Measurements from ENCODE around the gene DAB2. TPM values are rescaled to one million over a fixed set of nuclear protein-coding genes. Genes with fewer than 3 reads are reported as not detected.

DAB2 gene
- total and polyA plus RNA-seq, 4 donors, result 29.6 to 112 (median 69.8) TPM

- H3K4me3 ChIP-seq, result no peak overlapping the region
- H3K27ac ChIP-seq (ENCODE audit: low read depth in 1 of 2, low read length in 1 of 2), result peak overlapping the region; percentile 36 to 87
- ATAC-seq (ENCODE audit: insufficient read depth, low FRiP score), result no peak
- peaks cover 0 to 3% (median 1%) of the 10 kb centered on the region in 4 donors for H3K36me3 ChIP-seq (ENCODE audit: control insufficient read depth in 4 of 4, insufficient read depth in 4 of 4, low read length in 4 of 4)
- H3K9me3 ChIP-seq (ENCODE audit: control insufficient read depth in 4 of 4, insufficient read depth in 3 of 4, low read length in 3 of 4), result no peaks in the 10 kb centered on the region
- H3K4me1 ChIP-seq (ENCODE audit: control insufficient read depth in 5 of 5, insufficient read depth in 5 of 5, low read length in 5 of 5), result peaks cover 0 to 64% (median 15%) of the 10 kb centered on the region in 5 donors
- no peaks in the 10 kb centered on the region for H3K27me3 ChIP-seq (ENCODE audit: control insufficient read depth in 3 of 3, insufficient read depth in 3 of 3, low read length in 2 of 3)
- peak overlapping the region in 1 of 2 donors; percentile 39 for H3K9ac ChIP-seq (ENCODE audit: insufficient read depth in 1 of 2, low read length in 2 of 2)
- DNase-seq, result no peak
- TF ChIP-seq, protein P1, sequence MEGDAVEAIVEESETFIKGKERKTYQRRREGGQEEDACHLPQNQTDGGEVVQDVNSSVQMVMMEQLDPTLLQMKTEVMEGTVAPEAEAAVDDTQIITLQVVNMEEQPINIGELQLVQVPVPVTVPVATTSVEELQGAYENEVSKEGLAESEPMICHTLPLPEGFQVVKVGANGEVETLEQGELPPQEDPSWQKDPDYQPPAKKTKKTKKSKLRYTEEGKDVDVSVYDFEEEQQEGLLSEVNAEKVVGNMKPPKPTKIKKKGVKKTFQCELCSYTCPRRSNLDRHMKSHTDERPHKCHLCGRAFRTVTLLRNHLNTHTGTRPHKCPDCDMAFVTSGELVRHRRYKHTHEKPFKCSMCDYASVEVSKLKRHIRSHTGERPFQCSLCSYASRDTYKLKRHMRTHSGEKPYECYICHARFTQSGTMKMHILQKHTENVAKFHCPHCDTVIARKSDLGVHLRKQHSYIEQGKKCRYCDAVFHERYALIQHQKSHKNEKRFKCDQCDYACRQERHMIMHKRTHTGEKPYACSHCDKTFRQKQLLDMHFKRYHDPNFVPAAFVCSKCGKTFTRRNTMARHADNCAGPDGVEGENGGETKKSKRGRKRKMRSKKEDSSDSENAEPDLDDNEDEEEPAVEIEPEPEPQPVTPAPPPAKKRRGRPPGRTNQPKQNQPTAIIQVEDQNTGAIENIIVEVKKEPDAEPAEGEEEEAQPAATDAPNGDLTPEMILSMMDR (IDR thresholded peaks at IDR 0.05; ENCODE audit: control extremely low read depth, extremely low read depth), result no peak
- 61 to 76% methylated on average over 2 of the region's 2 CpGs for WGBS, 2 donors
These were observed 2.0 kb downstream of the DAB2 start for GRCh38 chr5:39422728-39423285.

GRCh38 chr5:39422036-39422606 is 2.7 kb downstream of the DAB2 start:
- WGBS, 2 donors, result 61 to 78% methylated on average over 3 of the region's 3 CpGs
- peak overlapping the region; percentile 36 to 87 for H3K27ac ChIP-seq (ENCODE audit: low read depth in 1 of 2, low read length in 1 of 2)
- H3K36me3 ChIP-seq (ENCODE audit: control insufficient read depth in 4 of 4, insufficient read depth in 4 of 4, low read length in 4 of 4), result peaks cover 0 to 6% (median 3%) of the 10 kb centered on the region in 4 donors
- DNase-seq (no peak), ATAC-seq (ENCODE audit: insufficient read depth, low FRiP score) (no peak)
- H3K9me3 ChIP-seq (ENCODE audit: control insufficient read depth in 4 of 4, insufficient read depth in 3 of 4, low read length in 3 of 4), result no peaks in the 10 kb centered on the region
- peaks cover 0 to 57% (median 12%) of the 10 kb centered on the region in 5 donors for H3K4me1 ChIP-seq (ENCODE audit: control insufficient read depth in 5 of 5, insufficient read depth in 5 of 5, low read length in 5 of 5)
- TF ChIP-seq, protein P1 (IDR thresholded peaks at IDR 0.05; ENCODE audit: control extremely low read depth, extremely low read depth), result no peak
- no peak overlapping the region for H3K4me3 ChIP-seq
- H3K27me3 ChIP-seq (ENCODE audit: control insufficient read depth in 3 of 3, insufficient read depth in 3 of 3, low read length in 2 of 3), result no peaks in the 10 kb centered on the region
- no peak overlapping the region for H3K9ac ChIP-seq (ENCODE audit: insufficient read depth in 1 of 2, low read length in 2 of 2)

DNA sequence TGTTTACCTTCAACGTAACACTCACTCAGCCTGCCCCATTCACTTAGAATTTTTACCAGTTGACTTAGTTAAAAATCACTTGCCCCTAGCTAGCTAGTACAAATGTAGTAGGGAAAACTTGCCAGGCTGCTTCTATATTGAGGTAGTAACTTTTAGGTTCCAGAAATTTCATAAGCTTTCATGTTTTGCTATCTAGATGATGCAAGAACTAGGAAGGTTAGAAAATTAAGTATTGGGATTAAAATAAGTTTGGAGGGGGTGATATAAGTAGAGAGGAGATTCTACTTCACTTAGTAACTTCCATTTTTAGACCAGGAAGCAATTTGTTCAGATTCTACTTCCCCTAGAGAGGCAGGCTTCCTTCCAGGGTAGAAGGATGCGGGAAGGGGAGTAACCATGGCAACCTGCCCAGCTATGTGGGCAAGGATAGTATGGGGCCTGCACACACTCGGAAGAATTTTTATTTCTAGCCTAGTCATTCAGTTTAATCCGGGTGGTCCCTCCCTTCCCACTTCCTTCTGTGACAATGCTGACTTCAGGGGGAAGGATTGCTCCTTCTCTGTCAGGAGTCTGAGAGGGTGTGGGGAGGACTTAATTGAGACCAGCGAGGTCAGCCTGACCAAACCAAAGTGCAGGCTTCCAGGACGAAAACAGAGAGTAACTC is 4.2 kb downstream of the DAB2 start:
- Histone ChIP-seq H3K27ac (ENCODE audit: low read depth in 1 of 2, low read length in 1 of 2) (peak overlapping the region; percentile 29 to 80), H3K4me3 (no peak overlapping the region), H3K9me3 (ENCODE audit: control insufficient read depth in 4 of 4, insufficient read depth in 3 of 4, low read length in 3 of 4) (no peaks in the 10 kb centered on the region), H3K9ac (ENCODE audit: insufficient read depth in 1 of 2, low read length in 2 of 2) (peak overlapping the region in 1 of 2 donors; percentile 59), H3K27me3 (ENCODE audit: control insufficient read depth in 3 of 3, insufficient read depth in 3 of 3, low read length in 2 of 3) (no peaks in the 10 kb centered on the region), H3K36me3 (ENCODE audit: control insufficient read depth in 4 of 4, insufficient read depth in 4 of 4, low read length in 4 of 4) (peaks cover 0 to 12% (median 4%) of the 10 kb centered on the region in 4 donors), H3K4me1 (ENCODE audit: control insufficient read depth in 5 of 5, insufficient read depth in 5 of 5, low read length in 5 of 5) (peaks cover 2 to 42% (median 10%) of the 10 kb centered on the region in 5 donors)
- DNase-seq, result peak; percentile 48 to 59 (median 58)
- peak; percentile 32 for ATAC-seq (ENCODE audit: insufficient read depth, low FRiP score)
- TF ChIP-seq, protein P1 (IDR thresholded peaks at IDR 0.05; ENCODE audit: control extremely low read depth, extremely low read depth), result no peak
- 22 to 24% methylated on average over 6 of the region's 6 CpGs for WGBS, 2 donors

Data from lung (tissue), 12 donors.